Esophagus squamous epithelium (tissue), 5 donors: ENCODE data around the gene PTPRN2. TPM values are rescaled to one million over a fixed set of nuclear protein-coding genes. Genes with fewer than 3 reads are reported as not detected.

ENCODE experiments used
- DNase-seq: peaks from one replicate; lab custom pipeline; 2025; lab: John Stamatoyannopoulos, UW
- H3K27ac ChIP-seq, 4 donors: fragments of 200-600 bp; sonication (generic); one replicate each; pipeline ENCODE4 v1.5.1; 2016 to 2019; ENCODE audit warnings: mild to moderate bottlenecking in 1 of 4
- H3K27me3 ChIP-seq, 4 donors: fragments of 200-600 bp; sonication (generic); 1 replicate in 3 of 4; 2 replicates in 1 of 4; pipeline versions ENCODE4 v1.5.1 to v1.6.0; 2017 to 2021; ENCODE audit warnings: antibody characterized with exemption in 1 of 4
- H3K36me3 ChIP-seq, 3 donors: fragments of 200-600 bp; sonication (generic); one replicate each; pipeline ENCODE4 v1.5.1; 2016 to 2019
- H3K4me1 ChIP-seq, 3 donors: fragments of 200-600 bp; sonication (generic); one replicate each; pipeline ENCODE4 v1.5.1; 2017 to 2019
- H3K4me3 ChIP-seq, 4 donors: fragments of 200-600 bp; sonication (generic); 1 replicate in 3 of 4; 2 replicates in 1 of 4; pipeline ENCODE4 v1.5.1; 2016 to 2019; ENCODE audit warnings: mild to moderate bottlenecking in 2 of 4, moderate library complexity in 1 of 4
- H3K9me3 ChIP-seq, 3 donors: fragments of 200-600 bp; sonication (generic); one replicate each; pipeline ENCODE4 v1.5.1; 2016 to 2019
- POLR2A ChIP-seq, 4 donors: fragments of 450-650 bp; IDR thresholded peaks; one replicate each; pipeline ENCODE4 v1.6.1; 2017; ENCODE audit warnings: antibody characterized with exemption in 4 of 4, mild to moderate bottlenecking in 4 of 4, moderate library complexity in 3 of 4
- WGBS, 2 donors: methylation state at CpG; one replicate each; pipeline ENCODE4 v1.1.5; 2018; 5-methylcytosine and 5-hydroxymethylcytosine counted together
- intact Hi-C: fragments of 100-400 bp; cut with DNase I; formaldehyde crosslinking; loops from one replicate; pipeline ENCODE4 v1.15.0; 2022
- total RNA-seq, 4 donors: library from RNA; depleted of rRNA; stranded (reverse); fragments of >200 nt; gene quantifications; one replicate each; pipeline ENCODE4 v1.1.0, GENCODE V29; 2016
- TF ChIP-seq, protein P1 (sequence below), 6 experiments: fragments of 450-650 bp in 4 of 6; fragments of 200-600 bp in 2 of 6; sonication (generic) in 2 of 6; IDR thresholded peaks; one replicate each; pipeline ENCODE4 v1.5.1; 2016 to 2019; ENCODE audit warnings: antibody characterized with exemption in 6 of 6, mild to moderate bottlenecking in 4 of 6, moderate library complexity in 4 of 6
- donor health status: DM: yes; HTN: yes; CAD: no.

PTPRN2 gene
- total RNA-seq, 4 donors from 2014 or later = 0.38 to 2.7 (median 1.0) TPM

DNA sequence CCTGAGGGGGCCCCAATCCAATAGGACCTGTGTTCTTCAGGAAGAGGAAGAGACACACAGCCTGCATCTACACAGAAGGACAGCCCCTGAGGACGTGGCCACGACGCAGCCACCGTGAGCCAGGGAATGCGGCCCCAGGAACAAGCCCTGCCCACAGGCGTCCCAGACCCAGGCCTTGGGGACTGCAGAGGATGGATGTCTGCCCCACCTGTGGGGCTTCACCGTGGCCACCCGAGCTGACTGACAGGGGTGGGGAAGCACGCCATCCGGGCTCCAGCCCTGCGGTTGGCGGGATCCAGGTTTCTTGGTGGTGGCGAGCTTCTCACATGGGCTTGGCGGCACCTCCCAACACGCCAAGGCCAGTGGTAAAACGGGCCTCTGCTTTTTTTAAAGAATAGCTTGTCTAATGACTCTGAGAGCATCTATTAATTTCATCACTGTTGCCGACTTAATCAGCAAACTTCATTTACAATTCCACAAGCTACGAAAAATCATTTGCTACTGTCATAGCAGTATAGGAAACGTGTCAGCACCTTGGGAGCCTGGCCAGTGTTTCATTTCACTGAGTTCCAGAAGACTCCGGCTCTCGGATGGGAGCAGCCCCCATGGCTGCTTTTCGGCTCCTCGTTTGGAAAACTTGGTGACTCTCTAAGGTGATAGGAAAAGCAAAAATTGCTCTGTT lies 584.0 kb downstream of the PTPRN2 start:
- intact Hi-C loops = no loop called here
- DNase-seq = no peak
- no peak overlapping the region for H3K27ac ChIP-seq
- H3K4me3 ChIP-seq = no peak overlapping the region
- peaks cover 0 to 22% (median 0%) of the 10 kb centered on the region in 4 donors for H3K27me3 ChIP-seq
- no peaks in the 10 kb centered on the region for H3K36me3 ChIP-seq
- no peaks in the 10 kb centered on the region for H3K9me3 ChIP-seq
- TF ChIP-seq POLR2A (IDR thresholded peaks at IDR 0.05) = no peak
- TF ChIP-seq, protein P1, sequence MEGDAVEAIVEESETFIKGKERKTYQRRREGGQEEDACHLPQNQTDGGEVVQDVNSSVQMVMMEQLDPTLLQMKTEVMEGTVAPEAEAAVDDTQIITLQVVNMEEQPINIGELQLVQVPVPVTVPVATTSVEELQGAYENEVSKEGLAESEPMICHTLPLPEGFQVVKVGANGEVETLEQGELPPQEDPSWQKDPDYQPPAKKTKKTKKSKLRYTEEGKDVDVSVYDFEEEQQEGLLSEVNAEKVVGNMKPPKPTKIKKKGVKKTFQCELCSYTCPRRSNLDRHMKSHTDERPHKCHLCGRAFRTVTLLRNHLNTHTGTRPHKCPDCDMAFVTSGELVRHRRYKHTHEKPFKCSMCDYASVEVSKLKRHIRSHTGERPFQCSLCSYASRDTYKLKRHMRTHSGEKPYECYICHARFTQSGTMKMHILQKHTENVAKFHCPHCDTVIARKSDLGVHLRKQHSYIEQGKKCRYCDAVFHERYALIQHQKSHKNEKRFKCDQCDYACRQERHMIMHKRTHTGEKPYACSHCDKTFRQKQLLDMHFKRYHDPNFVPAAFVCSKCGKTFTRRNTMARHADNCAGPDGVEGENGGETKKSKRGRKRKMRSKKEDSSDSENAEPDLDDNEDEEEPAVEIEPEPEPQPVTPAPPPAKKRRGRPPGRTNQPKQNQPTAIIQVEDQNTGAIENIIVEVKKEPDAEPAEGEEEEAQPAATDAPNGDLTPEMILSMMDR (IDR thresholded peaks at IDR 0.05) = no peak
- H3K4me1 ChIP-seq = peaks cover 0 to 22% (median 4%) of the 10 kb centered on the region in 3 donors
- 77 to 82% methylated on average over 14 to 22 of the region's 23 CpGs for WGBS, 2 donors

- DNase-seq = no peak
- intact Hi-C loops = no loop called here
- TF ChIP-seq, protein P1 (IDR thresholded peaks at IDR 0.05) = no peak
- no peak for TF ChIP-seq POLR2A (IDR thresholded peaks at IDR 0.05)
- peaks cover 0 to 22% (median 4%) of the 10 kb centered on the region in 3 donors for H3K4me1 ChIP-seq
- H3K36me3 ChIP-seq = no peaks in the 10 kb centered on the region
- WGBS, 2 donors = 86 to 94% methylated on average over 14 to 15 of the region's 17 CpGs
- no peak overlapping the region for H3K27ac ChIP-seq
- H3K27me3 ChIP-seq = peaks cover 0 to 22% (median 0%) of the 10 kb centered on the region in 4 donors
- H3K4me3 ChIP-seq = no peak overlapping the region
- H3K9me3 ChIP-seq = no peaks in the 10 kb centered on the region
These were observed 585.0 kb downstream of the PTPRN2 start for GRCh38 chr7:158002486-158003080.

DNA sequence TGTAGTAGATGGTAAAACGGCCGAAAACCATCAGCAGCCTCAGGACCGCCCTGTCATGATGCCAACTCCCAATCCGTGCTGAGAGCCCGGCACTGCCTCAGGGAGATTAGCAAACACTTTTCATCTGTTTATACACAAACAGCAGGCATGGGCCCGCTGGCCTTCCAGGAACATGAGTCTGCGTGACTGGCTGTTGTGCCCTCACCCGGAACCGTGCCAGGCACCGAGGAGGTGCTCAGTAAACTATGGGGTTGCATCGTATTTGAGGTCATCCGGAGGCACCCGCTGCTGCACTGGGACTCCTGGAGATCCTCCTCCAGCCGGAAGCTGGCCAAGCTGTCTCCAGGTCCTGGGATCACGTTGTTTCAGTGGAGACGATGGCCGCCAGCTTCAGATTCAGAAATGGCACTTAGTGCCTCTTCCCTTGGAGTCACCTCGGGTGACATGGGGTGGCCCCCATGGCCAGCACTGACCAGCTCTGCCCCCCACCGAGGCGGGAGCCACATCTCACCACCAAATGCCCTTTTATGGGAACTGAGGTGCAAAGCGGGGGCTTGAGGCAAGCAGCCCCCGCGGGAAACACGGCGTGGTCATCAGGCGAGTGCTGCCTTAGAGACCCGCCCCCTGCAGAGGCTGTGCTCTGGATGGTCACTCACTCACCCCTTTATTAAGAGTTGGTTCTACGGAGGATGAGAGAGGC lies 585.9 kb downstream of the PTPRN2 start:
- intact Hi-C loops = no loop called here
- WGBS, 2 donors = 59 to 65% methylated on average over 12 to 15 of the region's 28 CpGs
- Histone ChIP-seq H3K27me3 (peaks cover 0 to 22% (median 0%) of the 10 kb centered on the region in 4 donors), H3K36me3 (no peaks in the 10 kb centered on the region), H3K4me3 (no peak overlapping the region), H3K4me1 (peaks cover 0 to 22% (median 4%) of the 10 kb centered on the region in 3 donors), H3K27ac (no peak overlapping the region), H3K9me3 (no peaks in the 10 kb centered on the region)
- no peak for DNase-seq
- TF ChIP-seq POLR2A (IDR thresholded peaks at IDR 0.05) = no peak
- TF ChIP-seq, protein P1 (IDR thresholded peaks at IDR 0.05) = no peak

DNA sequence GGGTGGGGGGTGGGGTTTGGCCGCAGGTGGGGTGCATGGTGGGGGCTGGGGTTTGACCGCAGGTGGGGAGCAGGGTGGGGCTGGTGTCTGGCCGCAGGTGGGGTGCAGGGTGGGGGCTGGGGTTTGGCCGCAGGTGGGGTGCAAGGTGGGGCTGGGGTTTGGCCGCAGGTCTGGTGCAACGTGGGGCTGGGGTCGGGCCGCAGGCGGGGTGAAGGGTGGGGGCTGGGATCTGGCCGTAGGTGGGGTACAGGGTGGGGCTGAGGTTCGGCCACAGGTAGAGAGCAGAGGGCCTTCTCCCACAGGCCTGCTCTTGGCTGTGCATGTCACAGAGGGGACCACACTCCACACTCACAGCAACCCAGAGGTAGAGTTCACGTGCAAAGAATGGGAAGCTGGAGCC lies 586.6 kb downstream of the PTPRN2 start:
- no peak for DNase-seq
- TF ChIP-seq, protein P1 (IDR thresholded peaks at IDR 0.05) = no peak
- TF ChIP-seq POLR2A (IDR thresholded peaks at IDR 0.05) = no peak
- H3K4me1 ChIP-seq = peaks cover 0 to 22% (median 4%) of the 10 kb centered on the region in 3 donors
- intact Hi-C loops = no loop called here
- no peaks in the 10 kb centered on the region for H3K36me3 ChIP-seq
- peaks cover 0 to 22% (median 0%) of the 10 kb centered on the region in 4 donors for H3K27me3 ChIP-seq
- no peaks in the 10 kb centered on the region for H3K9me3 ChIP-seq
- H3K27ac ChIP-seq = no peak overlapping the region
- WGBS, 2 donors = 46 to 60% methylated on average over 1 to 4 of the region's 12 CpGs
- no peak overlapping the region for H3K4me3 ChIP-seq

- WGBS, 2 donors = 20 to 43% methylated on average over 3 to 5 of the region's 6 CpGs
- Histone ChIP-seq H3K9me3 (no peaks in the 10 kb centered on the region), H3K36me3 (no peaks in the 10 kb centered on the region), H3K27me3 (peaks cover 0 to 14% (median 0%) of the 10 kb centered on the region in 4 donors), H3K27ac (no peak overlapping the region), H3K4me3 (no peak overlapping the region), H3K4me1 (peaks cover 0 to 22% (median 4%) of the 10 kb centered on the region in 3 donors)
- TF ChIP-seq POLR2A (IDR thresholded peaks at IDR 0.05) = no peak
- TF ChIP-seq, protein P1 (IDR thresholded peaks at IDR 0.05) = no peak
- intact Hi-C loops = no loop called here
- no peak for DNase-seq
These were observed 587.5 kb downstream of the PTPRN2 start for GRCh38 chr7:158000160-158000559.
